HepG2 (cell line): ENCODE results near the gene ARHGAP5. TPM values are rescaled to one million over a fixed set of nuclear protein-coding genes. Genes with fewer than 3 reads are reported as not detected.

ENCODE experiments used
- ATAC-seq: fragments of 200-7000 bp; cut with Tn5 transposase; 3 replicates; pipeline ENCODE4 v1.9.1; 2020; ENCODE audit warnings: mild to moderate bottlenecking, moderate library complexity
- BruUV-seq: library from RNA; stranded (reverse); fragments of 400-500 nt; replicated peaks from 2 replicates; lab custom pipeline; 2021; lab: Mats Ljungman, UMichigan
- CTCF ChIA-PET: fragments of 300-600 bp; formaldehyde crosslinking; extraction: SDS; loops from one replicate; lab custom pipeline; 2021; ENCODE audit warnings: low total read pairs, inconsistent platforms, low intra/inter-chr PET ratio; lab: Yijun Ruan, JAX
- POLR2A ChIA-PET: fragments of 350-600 bp; sonication (Branson Sonifier 250); formaldehyde crosslinking; loops from one replicate; lab custom pipeline; 2020; ENCODE audit warnings: antibody characterized with exemption, inconsistent platforms; lab: Yijun Ruan, JAX
- DNase-seq: peaks from one replicate; pipeline ENCODE4 v3.0.0-alpha.2; 2015; ENCODE audit warnings: low spot score
- FAIRE-seq: peaks from 3 replicates; lab custom pipeline; 2011; peaks lifted over from hg19 to GRCh38; lab: Jason Lieb, UNC
- H2AFZ ChIP-seq: one replicate; pipeline ENCODE4 v1.6.1; 2011; ENCODE audit warnings: low read length, inconsistent platforms
- H3K27ac ChIP-seq: fragments of 300-600 bp; 3 replicates; pipeline ENCODE4 v1.8.0; 2011; ENCODE audit warnings: mixed run types, mild to moderate bottlenecking, mixed read lengths, low read length, inconsistent platforms; ENCODE audit not compliant: insufficient read depth; ENCODE audit errors: extremely low read length
- H3K27me3 ChIP-seq, 2 experiments: fragments of 200-600 bp in 1 of 2; 2 replicates in 1 of 2; 3 replicates in 1 of 2; pipeline versions ENCODE4 v1.6.0 to v1.8.0; 2011; ENCODE audit warnings: low read length in 2 of 2, mild to moderate bottlenecking in 2 of 2, moderate library complexity in 2 of 2, inconsistent platforms in 1 of 2; ENCODE audit not compliant: insufficient read depth in 2 of 2, control insufficient read depth in 1 of 2
- H3K36me3 ChIP-seq, 2 experiments: fragments of 200-600 bp in 1 of 2; replicated peaks in 1 of 2; 2 replicates in 1 of 2; 3 replicates in 1 of 2; pipeline versions ENCODE4 v1.5.1 to v1.8.0; 2011; ENCODE audit warnings: low read length in 2 of 2, inconsistent platforms in 1 of 2; ENCODE audit not compliant: insufficient read depth in 2 of 2, control insufficient read depth in 1 of 2
- H3K4me1 ChIP-seq: 2 replicates; pipeline ENCODE4 v1.5.1; 2012; ENCODE audit warnings: low read length, inconsistent platforms; ENCODE audit not compliant: insufficient read depth
- H3K4me2 ChIP-seq: 2 replicates; pipeline ENCODE4 v1.6.0; 2011; ENCODE audit warnings: low read depth, low read length, inconsistent platforms
- H3K4me3 ChIP-seq, 3 experiments: fragments of 200-600 bp in 1 of 3; sonication (generic), shearing (Covaris generic) in 1 of 3; replicated peaks in 1 of 3; 2 replicates each; pipeline ENCODE4 v1.5.1; 2011 to 2016; ENCODE audit warnings: low read length in 3 of 3, inconsistent platforms in 2 of 3, low read depth in 2 of 3, mild to moderate bottlenecking in 2 of 3, control low read depth in 1 of 3, mixed read lengths in 1 of 3; ENCODE audit not compliant: insufficient read depth in 1 of 3
- H3K79me2 ChIP-seq: one replicate; pipeline ENCODE4 v1.6.1; 2011; ENCODE audit warnings: low read length, inconsistent platforms; ENCODE audit not compliant: insufficient read depth
- H3K9ac ChIP-seq: 2 replicates; pipeline ENCODE4 v1.6.0; 2011; ENCODE audit warnings: mild to moderate bottlenecking, low read depth, low read length, inconsistent platforms; ENCODE audit not compliant: insufficient read depth
- H3K9me3 ChIP-seq: 2 replicates; pipeline ENCODE4 v1.5.1; 2012; ENCODE audit warnings: mild to moderate bottlenecking, low read length
- H4K20me1 ChIP-seq: 2 replicates; pipeline ENCODE4 v1.6.0; 2011; ENCODE audit warnings: inconsistent platforms, mild to moderate bottlenecking, low read length, moderate library complexity; ENCODE audit not compliant: insufficient read depth
- BRCA1 ChIP-seq: sonication (generic); formaldehyde crosslinking; IDR thresholded peaks from 2 replicates; pipeline ENCODE4 v1.4.0; 2020; ENCODE audit warnings: missing genetic modification reagents
- CHD4 ChIP-seq: fragments of 200-600 bp; sonication (generic); IDR thresholded peaks from 2 replicates; pipeline ENCODE4 v1.7.0; 2017; ENCODE audit warnings: mild to moderate bottlenecking, low read length, borderline replicate concordance
- ERF ChIP-seq: IDR thresholded peaks from 2 replicates; pipeline ENCODE4 v1.6.1; 2018; ENCODE audit warnings: missing biosample characterization, missing genetic modification reagents
- FOXM1 ChIP-seq: sonication (generic); formaldehyde crosslinking; IDR thresholded peaks from 2 replicates; pipeline ENCODE4 v1.5.0; 2020; ENCODE audit warnings: missing genetic modification reagents
- ISX ChIP-seq: sonication (generic); formaldehyde crosslinking; conservative IDR thresholded peaks from 2 replicates; pipeline ENCODE4 v1.5.0; 2020; ENCODE audit warnings: missing genetic modification reagents
- NKX3-1 ChIP-seq: sonication (generic); formaldehyde crosslinking; IDR thresholded peaks from 2 replicates; pipeline ENCODE4 v1.5.0; 2020; ENCODE audit warnings: missing genetic modification reagents
- RARG ChIP-seq: sonication (generic); formaldehyde crosslinking; IDR thresholded peaks from 2 replicates; pipeline ENCODE4 v1.4.0; 2020; ENCODE audit warnings: low read depth, mild to moderate bottlenecking, missing genetic modification reagents
- SCMH1 ChIP-seq: sonication (generic); formaldehyde crosslinking; IDR thresholded peaks from 2 replicates; pipeline ENCODE4 v1.9.0; 2021; ENCODE audit warnings: missing genetic modification reagents, mild to moderate bottlenecking, borderline replicate concordance
- SP5 ChIP-seq: IDR thresholded peaks from 2 replicates; pipeline ENCODE4 v1.6.1; 2016; ENCODE audit warnings: low read depth, borderline replicate concordance
- TBX2 ChIP-seq: sonication (generic); formaldehyde crosslinking; IDR thresholded peaks from 2 replicates; pipeline ENCODE4 v1.5.0; 2020; ENCODE audit warnings: missing genetic modification reagents, mild to moderate bottlenecking, borderline replicate concordance
- TCF7 ChIP-seq: sonication (generic); IDR thresholded peaks from 2 replicates; pipeline ENCODE4 v1.6.1; 2016; ENCODE audit warnings: antibody characterized with exemption, low read depth
- TSC22D2 ChIP-seq: sonication (generic); formaldehyde crosslinking; IDR thresholded peaks from 2 replicates; pipeline ENCODE4 v1.5.1; 2020; ENCODE audit warnings: missing genetic modification reagents, mild to moderate bottlenecking, borderline replicate concordance
- YEATS4 ChIP-seq: sonication (generic); formaldehyde crosslinking; IDR thresholded peaks from 2 replicates; pipeline ENCODE4 v1.4.0; 2020; ENCODE audit warnings: missing genetic modification reagents, borderline replicate concordance
- ZNF264 ChIP-seq: sonication (generic); formaldehyde crosslinking; IDR thresholded peaks from 2 replicates; pipeline ENCODE4 v1.4.0; 2020; ENCODE audit warnings: missing genetic modification reagents
- ZNF367 ChIP-seq: sonication (generic); formaldehyde crosslinking; IDR thresholded peaks from 2 replicates; pipeline ENCODE4 v1.4.0; 2020; ENCODE audit warnings: missing genetic modification reagents, borderline replicate concordance
- ZSCAN20 ChIP-seq: sonication (generic); formaldehyde crosslinking; IDR thresholded peaks from 2 replicates; pipeline ENCODE4 v1.4.0; 2020; ENCODE audit warnings: missing genetic modification reagents, mild to moderate bottlenecking, borderline replicate concordance
- WGBS: methylation state at CpG from one replicate; pipeline ENCODE4 v1.1.6; 2017; ENCODE audit warnings: low lambda C conversion rate; 5-methylcytosine and 5-hydroxymethylcytosine counted together
- in situ Hi-C: cut with HindIII; loops from 2 replicates; pipeline ENCODE4 v1.10.0; 2017; ENCODE audit warnings: low pct_unique_long_range_greater_than_20kb; ENCODE audit not compliant: extremely low pct_ligation_motif_present
- intact Hi-C: fragments of 100-400 bp; cut with micrococcal nuclease; formaldehyde crosslinking; loops from one replicate; pipeline ENCODE4 v1.10.0; 2022; ENCODE audit not compliant: unreplicated experiment
- polyA plus RNA-seq, 8 experiments: library from polyadenylated mRNA; depleted of rRNA in 3 of 8; stranded (reverse) in 7 of 8; unstranded in 1 of 8; fragments of >200 nt; fragmentation: Illumina TruSeq in 4 of 8; extraction: Trizol in 4 of 8; gene quantifications; 2 replicates each; pipeline versions ENCODE4 v1.2.1 to v1.2.3, GENCODE V29; 2011 to 2016; ENCODE audit warnings: low read depth in 4 of 8, missing spikeins in 1 of 8, mixed read lengths in 1 of 8; ENCODE audit not compliant: insufficient read depth in 1 of 8
- total RNA-seq, 5 experiments: library from RNA; depleted of rRNA; stranded (reverse); fragments of >200 nt; fragmentation: Illumina TruSeq; extraction: Trizol; gene quantifications; 2 replicates each; pipeline ENCODE4 v1.2.3, GENCODE V29; 2016; ENCODE audit warnings: low read depth in 1 of 5
- TF ChIP-seq, protein P1 (sequence below): sonication (generic); formaldehyde crosslinking; IDR thresholded peaks from 2 replicates; pipeline ENCODE4 v1.4.0; 2020; ENCODE audit warnings: missing genetic modification reagents, borderline replicate concordance
- TF ChIP-seq, protein P2 (sequence below): sonication (generic); formaldehyde crosslinking; IDR thresholded peaks from 2 replicates; pipeline ENCODE4 v1.5.0; 2020; ENCODE audit warnings: missing genetic modification reagents
- TF ChIP-seq, protein P3 (sequence below): sonication (generic); formaldehyde crosslinking; IDR thresholded peaks from 2 replicates; pipeline ENCODE4 v1.9.0; 2021; ENCODE audit warnings: missing genetic modification reagents, borderline replicate concordance
- TF ChIP-seq, protein P4 (sequence below): IDR thresholded peaks from 2 replicates; pipeline ENCODE4 v1.6.1; 2012; ENCODE audit warnings: inconsistent platforms

ARHGAP5 gene
- total and polyA plus RNA-seq, 2 of the 13 experiments (the other 11 are each of a cell fraction or from before 2014, with no cell fraction given) = 33.7 to 144 TPM

DNA sequence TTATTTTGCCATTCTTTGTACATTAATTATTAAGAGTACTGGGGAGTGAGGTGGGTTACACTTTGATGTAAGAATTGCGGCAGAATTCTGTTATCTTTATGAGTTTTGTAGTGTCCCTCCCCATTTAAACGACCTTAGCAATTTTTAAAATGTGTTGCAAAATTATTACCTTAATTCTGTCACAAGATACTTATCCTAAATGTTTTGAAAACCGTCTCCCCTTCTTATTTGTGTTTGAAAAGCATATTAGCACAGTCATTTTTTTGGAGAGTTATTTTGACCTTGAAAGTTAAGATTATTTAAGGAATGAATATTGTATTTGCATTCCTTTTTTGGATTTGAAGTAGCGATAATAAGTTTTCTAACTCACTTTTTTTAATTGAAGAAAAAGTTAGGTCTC is 2.2 kb downstream of the ARHGAP5 start:
- Histone ChIP-seq H2AFZ (no peak overlapping the region), H3K4me2 (peak overlapping the region; percentile 78), H3K36me3 (no peaks in the 10 kb centered on the region), H3K4me3 (peak overlapping the region; percentile 90 to 99 (median 99); a peak in 5 of 6 replicates), H3K79me2 (peaks cover 70% of the 10 kb centered on the region), H3K4me1 (peaks cover 66% of the 10 kb centered on the region), H3K27me3 (peaks cover 0 to 6% of the 10 kb centered on the region in 2 experiments; a peak in 1 of 5 replicates), H3K9ac (peak overlapping the region; percentile 98), H4K20me1 (peaks cover 48% of the 10 kb centered on the region), H3K9me3 (no peaks in the 10 kb centered on the region), H3K27ac (peak overlapping the region; percentile 86)
- CTCF ChIA-PET = interaction anchor here (0.6 kb wide), 1 partner anchor 176 kb away, joined by 3 read pairs; no protein-coding TSS in a partner anchor
- no peak for ATAC-seq
- intact Hi-C loops (loop anchor here (2.0 to 5.0 kb wide), 4 partner anchors 43 to 1512 kb away; partner anchors contain the start of gene HEATR5A), in situ Hi-C loops (loop anchor here (5.0 kb wide), 2 partner anchors 123 to 483 kb away; partner anchors contain the start of genes RNU6-7 and RNU6-8)
- DNase-seq = no peak
- no peak for FAIRE-seq
- 25% methylated on average over 4 of the region's 4 CpGs for WGBS
- POLR2A ChIA-PET = no interaction called here
- BruUV-seq = no TSS peak
- TF ChIP-seq, protein P1, sequence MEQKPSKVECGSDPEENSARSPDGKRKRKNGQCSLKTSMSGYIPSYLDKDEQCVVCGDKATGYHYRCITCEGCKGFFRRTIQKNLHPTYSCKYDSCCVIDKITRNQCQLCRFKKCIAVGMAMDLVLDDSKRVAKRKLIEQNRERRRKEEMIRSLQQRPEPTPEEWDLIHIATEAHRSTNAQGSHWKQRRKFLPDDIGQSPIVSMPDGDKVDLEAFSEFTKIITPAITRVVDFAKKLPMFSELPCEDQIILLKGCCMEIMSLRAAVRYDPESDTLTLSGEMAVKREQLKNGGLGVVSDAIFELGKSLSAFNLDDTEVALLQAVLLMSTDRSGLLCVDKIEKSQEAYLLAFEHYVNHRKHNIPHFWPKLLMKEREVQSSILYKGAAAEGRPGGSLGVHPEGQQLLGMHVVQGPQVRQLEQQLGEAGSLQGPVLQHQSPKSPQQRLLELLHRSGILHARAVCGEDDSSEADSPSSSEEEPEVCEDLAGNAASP (CRISPR knock-in tag) = 0 out of 2 replicates have a peak, but pooled peaks have one; percentile 1
- TF ChIP-seq ZSCAN20 (CRISPR knock-in tag) = 0 out of 2 replicates have a peak, but pooled peaks have one; percentile 47
- TF ChIP-seq ISX = peak; percentile 69; the same call in 1 of the 2 replicates
- peak; percentile 81; the same call in 1 of the 2 replicates for TF ChIP-seq ZNF264 (CRISPR knock-in tag)
- peak; percentile 70; the same call in 1 of the 2 replicates for TF ChIP-seq CHD4
- TF ChIP-seq TCF7 = no peak
- no peak for TF ChIP-seq TBX2 (CRISPR knock-in tag)
- no peak for TF ChIP-seq TSC22D2 (CRISPR knock-in tag)
- TF ChIP-seq, protein P2, sequence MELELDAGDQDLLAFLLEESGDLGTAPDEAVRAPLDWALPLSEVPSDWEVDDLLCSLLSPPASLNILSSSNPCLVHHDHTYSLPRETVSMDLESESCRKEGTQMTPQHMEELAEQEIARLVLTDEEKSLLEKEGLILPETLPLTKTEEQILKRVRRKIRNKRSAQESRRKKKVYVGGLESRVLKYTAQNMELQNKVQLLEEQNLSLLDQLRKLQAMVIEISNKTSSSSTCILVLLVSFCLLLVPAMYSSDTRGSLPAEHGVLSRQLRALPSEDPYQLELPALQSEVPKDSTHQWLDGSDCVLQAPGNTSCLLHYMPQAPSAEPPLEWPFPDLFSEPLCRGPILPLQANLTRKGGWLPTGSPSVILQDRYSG (CRISPR knock-in tag) = 0 out of 2 replicates have a peak, but pooled peaks have one; percentile 62
- TF ChIP-seq ERF (CRISPR knock-in tag) = peak; percentile 1; the same call in 1 of the 2 replicates
- TF ChIP-seq SCMH1 = no peak
- 0 out of 2 replicates have a peak, but pooled peaks have one; percentile 39 for TF ChIP-seq YEATS4 (CRISPR knock-in tag)
- TF ChIP-seq, protein P3, sequence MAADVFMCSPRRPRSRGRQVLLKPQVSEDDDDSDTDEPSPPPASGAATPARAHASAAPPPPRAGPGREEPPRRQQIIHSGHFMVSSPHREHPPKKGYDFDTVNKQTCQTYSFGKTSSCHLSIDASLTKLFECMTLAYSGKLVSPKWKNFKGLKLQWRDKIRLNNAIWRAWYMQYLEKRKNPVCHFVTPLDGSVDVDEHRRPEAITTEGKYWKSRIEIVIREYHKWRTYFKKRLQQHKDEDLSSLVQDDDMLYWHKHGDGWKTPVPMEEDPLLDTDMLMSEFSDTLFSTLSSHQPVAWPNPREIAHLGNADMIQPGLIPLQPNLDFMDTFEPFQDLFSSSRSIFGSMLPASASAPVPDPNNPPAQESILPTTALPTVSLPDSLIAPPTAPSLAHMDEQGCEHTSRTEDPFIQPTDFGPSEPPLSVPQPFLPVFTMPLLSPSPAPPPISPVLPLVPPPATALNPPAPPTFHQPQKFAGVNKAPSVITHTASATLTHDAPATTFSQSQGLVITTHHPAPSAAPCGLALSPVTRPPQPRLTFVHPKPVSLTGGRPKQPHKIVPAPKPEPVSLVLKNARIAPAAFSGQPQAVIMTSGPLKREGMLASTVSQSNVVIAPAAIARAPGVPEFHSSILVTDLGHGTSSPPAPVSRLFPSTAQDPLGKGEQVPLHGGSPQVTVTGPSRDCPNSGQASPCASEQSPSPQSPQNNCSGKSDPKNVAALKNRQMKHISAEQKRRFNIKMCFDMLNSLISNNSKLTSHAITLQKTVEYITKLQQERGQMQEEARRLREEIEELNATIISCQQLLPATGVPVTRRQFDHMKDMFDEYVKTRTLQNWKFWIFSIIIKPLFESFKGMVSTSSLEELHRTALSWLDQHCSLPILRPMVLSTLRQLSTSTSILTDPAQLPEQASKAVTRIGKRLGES (CRISPR knock-in tag) = 0 out of 2 replicates have a peak, but pooled peaks have one; percentile 27
- TF ChIP-seq BRCA1 (CRISPR knock-in tag) = peak; percentile 75; the same call in 1 of the 2 replicates
- TF ChIP-seq, protein P4, sequence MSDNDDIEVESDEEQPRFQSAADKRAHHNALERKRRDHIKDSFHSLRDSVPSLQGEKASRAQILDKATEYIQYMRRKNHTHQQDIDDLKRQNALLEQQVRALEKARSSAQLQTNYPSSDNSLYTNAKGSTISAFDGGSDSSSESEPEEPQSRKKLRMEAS = no peak
- no peak for TF ChIP-seq FOXM1 (CRISPR knock-in tag)
- peak; percentile 64; the same call in 1 of the 2 replicates for TF ChIP-seq NKX3-1 (CRISPR knock-in tag)
- no peak for TF ChIP-seq SP5 (CRISPR knock-in tag)
- TF ChIP-seq ZNF367 (CRISPR knock-in tag) = no peak
- 0 out of 2 replicates have a peak, but pooled peaks have one; percentile 5 for TF ChIP-seq RARG (CRISPR knock-in tag)
